Spinal cord (tissue), 10 donors: ENCODE measurements around the gene GABRG3. TPM values are rescaled to one million over a fixed set of nuclear protein-coding genes. Genes with fewer than 3 reads are reported as not detected.

ENCODE experiments used
- DNase-seq, 6 donors: peaks; one replicate each; pipeline versions ENCODE4 v3.0.0 to v3.0.0-alpha.2; 2013 to 2015; ENCODE audit warnings: low spot score in 6 of 6, low read depth in 4 of 6
- H3K27ac ChIP-seq: one replicate; pipeline ENCODE4 v1.5.1; 2013; ENCODE audit warnings: low read depth, low read length, control low read depth
- H3K27me3 ChIP-seq: one replicate; pipeline ENCODE4 v1.6.1; 2013; ENCODE audit warnings: low read length; ENCODE audit not compliant: control insufficient read depth, insufficient read depth
- H3K36me3 ChIP-seq: one replicate; pipeline ENCODE4 v1.6.1; 2013; ENCODE audit warnings: low read length; ENCODE audit not compliant: control insufficient read depth, insufficient read depth
- H3K4me1 ChIP-seq: one replicate; pipeline ENCODE4 v1.6.1; 2013; ENCODE audit warnings: low read length; ENCODE audit not compliant: control insufficient read depth, insufficient read depth
- H3K4me3 ChIP-seq: one replicate; pipeline ENCODE4 v1.5.1; 2013; ENCODE audit warnings: low read depth, low read length, control low read depth
- H3K9me3 ChIP-seq: one replicate; pipeline ENCODE4 v1.6.1; 2013; ENCODE audit warnings: low read length; ENCODE audit not compliant: control insufficient read depth, insufficient read depth
- WGBS: methylation state at CpG from one replicate; pipeline ENCODE4 v1.1.5; 2013; ENCODE audit warnings: missing lambda C conversion rate; ENCODE audit not compliant: insufficient coverage; 5-methylcytosine and 5-hydroxymethylcytosine counted together
- polyA plus RNA-seq, 2 donors: library from polyadenylated mRNA; unstranded; fragments of 120-200 nt; gene quantifications; one replicate each; pipeline ENCODE4 v1.2.1, GENCODE V29; 2013; ENCODE audit not compliant: insufficient read length in 2 of 2
- total RNA-seq, 2 donors: library from RNA; depleted of rRNA in 1 of 2; stranded (reverse); fragments of 120-200 nt in 1 of 2; fragments of >200 nt in 1 of 2; gene quantifications; one replicate each; pipeline versions ENCODE4 v1.2.3 to v1.2.4, GENCODE V29; 2013 to 2014
- donor health status: healthy.

Gene GABRG3
- total and polyA plus RNA-seq, 4 donors = 5.7 to 23.7 (median 10.4) TPM

DNA sequence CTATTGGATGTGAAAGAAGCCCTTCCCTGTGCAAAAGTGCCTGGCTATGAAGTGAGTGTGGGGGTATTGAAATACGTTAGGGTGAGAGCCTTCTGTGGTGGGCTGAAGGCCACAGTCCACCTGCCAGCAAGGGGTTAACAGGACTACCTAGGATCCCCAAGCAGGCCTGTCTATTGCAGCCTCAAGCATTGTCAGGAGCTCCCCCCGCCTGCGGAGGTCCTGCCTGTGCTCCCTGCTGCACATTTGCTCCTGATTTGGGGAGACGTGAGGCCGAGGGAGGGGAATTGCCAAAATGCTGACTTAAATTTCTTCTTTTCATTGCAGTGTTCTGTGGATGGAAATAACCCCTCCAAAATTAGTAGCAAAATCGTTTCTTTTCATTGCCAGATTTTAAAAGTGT is 56.2 kb downstream of the GABRG3 start:
- H3K4me3 ChIP-seq = no peak overlapping the region
- H3K9me3 ChIP-seq = no peaks in the 10 kb centered on the region
- no peaks in the 10 kb centered on the region for H3K36me3 ChIP-seq
- no peak for DNase-seq
- H3K27ac ChIP-seq = no peak overlapping the region
- H3K4me1 ChIP-seq = peaks cover 21% of the 10 kb centered on the region
- 62% methylated on average over 3 of the region's 6 CpGs for WGBS
- H3K27me3 ChIP-seq = no peaks in the 10 kb centered on the region

DNA sequence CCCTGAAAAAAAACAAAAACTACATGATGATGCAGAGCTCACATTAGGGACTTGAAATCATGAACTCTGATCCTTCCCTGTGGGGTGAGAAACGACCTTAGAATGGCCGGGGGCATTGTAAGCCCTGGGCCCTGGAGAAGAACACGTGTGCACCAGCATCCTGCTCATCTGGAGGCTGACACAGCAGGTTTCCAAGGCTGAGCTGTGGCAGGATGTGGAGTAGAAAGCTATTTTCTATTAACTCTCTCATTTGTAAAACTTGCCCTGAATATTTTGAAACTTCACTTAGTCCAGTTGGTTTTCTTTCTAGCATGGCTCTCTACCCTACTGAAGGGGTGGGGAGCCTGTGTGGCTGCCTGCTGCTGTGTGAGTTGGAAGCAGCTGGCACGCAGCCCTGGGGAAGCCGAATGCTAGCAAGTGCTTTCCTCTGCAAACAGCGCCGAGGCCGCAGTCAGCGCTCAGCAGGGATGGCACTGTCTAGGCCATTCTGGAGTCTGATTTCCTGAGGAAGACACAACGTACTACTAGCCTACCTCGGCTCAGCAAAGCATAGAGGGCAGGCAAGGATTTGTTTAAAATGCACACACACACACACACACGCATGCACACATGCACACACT is 58.0 kb downstream of the GABRG3 start:
- DNase-seq = peak in 5 of 6 donors; percentile 22 to 83 (median 48)

DNA sequence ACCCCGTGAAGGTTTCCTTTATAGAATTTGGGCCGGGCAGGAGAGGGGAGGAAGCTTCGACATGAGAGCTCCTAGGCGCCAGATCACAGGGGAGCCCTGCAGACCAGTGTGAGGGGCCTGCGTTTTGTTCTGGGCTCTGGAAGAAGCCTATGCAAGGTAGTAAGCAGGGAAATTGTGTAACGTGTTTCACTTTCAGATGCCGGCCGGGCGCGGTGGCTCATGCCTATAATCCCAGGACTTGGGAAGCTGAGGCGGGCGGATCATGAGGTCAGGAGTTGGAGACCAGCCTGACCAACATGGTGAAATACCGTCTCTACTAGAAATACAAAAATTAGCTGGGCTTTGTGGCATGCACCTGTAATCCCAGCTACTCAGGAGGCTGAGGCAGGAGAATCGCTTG is 65.2 kb downstream of the GABRG3 start:
- Histone ChIP-seq H3K36me3 (no peaks in the 10 kb centered on the region), H3K4me3 (no peak overlapping the region), H3K27me3 (no peaks in the 10 kb centered on the region), H3K9me3 (no peaks in the 10 kb centered on the region), H3K4me1 (peaks cover 12% of the 10 kb centered on the region), H3K27ac (no peak overlapping the region)
- 91% methylated on average over 10 of the region's 14 CpGs for WGBS
- DNase-seq = no peak

More for the DNA sequence above, 58.0 kb downstream of the GABRG3 start:
- Histone ChIP-seq H3K27ac (peak overlapping the region; percentile 2), H3K4me1 (peaks cover 21% of the 10 kb centered on the region), H3K9me3 (no peaks in the 10 kb centered on the region), H3K36me3 (no peaks in the 10 kb centered on the region), H3K4me3 (no peak overlapping the region), H3K27me3 (no peaks in the 10 kb centered on the region)
- WGBS = 16% methylated on average over 8 of the region's 12 CpGs

DNA sequence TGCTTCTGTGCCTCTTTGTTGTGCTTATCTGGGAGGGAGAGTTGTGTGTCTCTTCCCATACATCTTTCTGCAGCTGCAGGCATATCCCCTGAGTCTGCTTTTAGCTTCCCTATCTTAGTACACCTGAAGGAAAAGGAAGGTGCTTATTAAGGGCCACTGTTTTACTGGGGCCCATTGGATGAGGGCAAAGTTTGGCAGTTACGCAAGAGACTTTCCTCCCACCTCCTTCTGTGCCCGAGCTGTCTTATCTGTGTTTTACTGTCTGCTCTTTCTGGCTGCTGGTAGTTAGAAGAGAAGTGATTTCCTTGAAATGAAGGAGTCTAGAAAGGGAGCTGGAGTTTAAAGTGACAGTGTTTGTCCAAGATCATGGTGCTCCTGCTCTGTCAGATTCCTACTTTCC is 66.5 kb downstream of the GABRG3 start:
- Histone ChIP-seq H3K27me3 (no peaks in the 10 kb centered on the region), H3K4me1 (peaks cover 12% of the 10 kb centered on the region), H3K9me3 (no peaks in the 10 kb centered on the region), H3K4me3 (no peak overlapping the region), H3K36me3 (peaks cover 4% of the 10 kb centered on the region), H3K27ac (no peak overlapping the region)
- DNase-seq = no peak
- WGBS = no CpG with 5 or more reads among the region's 2 CpGs

DNA sequence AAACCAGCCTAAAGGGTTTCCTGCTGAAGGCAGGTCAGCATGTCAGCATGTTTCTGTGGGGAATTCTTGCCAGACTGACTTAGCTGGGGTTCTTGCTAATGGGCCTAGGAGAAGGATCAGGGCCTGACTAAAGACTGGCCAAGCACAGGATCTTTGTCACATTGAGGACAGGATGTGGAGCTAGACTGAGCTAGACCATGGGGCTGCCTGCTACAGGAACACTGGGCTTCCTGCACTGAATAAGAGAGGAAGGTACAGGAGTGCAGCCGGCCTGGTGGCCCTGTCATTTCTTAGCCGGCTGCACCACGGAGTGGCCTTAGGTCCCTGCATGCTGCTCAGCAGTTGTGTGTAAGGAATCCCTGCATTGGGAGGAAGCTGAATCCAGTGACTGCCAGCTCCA is 68.2 kb downstream of the GABRG3 start:
- no peak overlapping the region for H3K27ac ChIP-seq
- WGBS = 88% methylated on average over 3 of the region's 3 CpGs
- DNase-seq = no peak
- no peak overlapping the region for H3K4me3 ChIP-seq
- no peaks in the 10 kb centered on the region for H3K9me3 ChIP-seq
- H3K36me3 ChIP-seq = peaks cover 5% of the 10 kb centered on the region
- H3K4me1 ChIP-seq = peaks cover 12% of the 10 kb centered on the region
- H3K27me3 ChIP-seq = no peaks in the 10 kb centered on the region

DNA sequence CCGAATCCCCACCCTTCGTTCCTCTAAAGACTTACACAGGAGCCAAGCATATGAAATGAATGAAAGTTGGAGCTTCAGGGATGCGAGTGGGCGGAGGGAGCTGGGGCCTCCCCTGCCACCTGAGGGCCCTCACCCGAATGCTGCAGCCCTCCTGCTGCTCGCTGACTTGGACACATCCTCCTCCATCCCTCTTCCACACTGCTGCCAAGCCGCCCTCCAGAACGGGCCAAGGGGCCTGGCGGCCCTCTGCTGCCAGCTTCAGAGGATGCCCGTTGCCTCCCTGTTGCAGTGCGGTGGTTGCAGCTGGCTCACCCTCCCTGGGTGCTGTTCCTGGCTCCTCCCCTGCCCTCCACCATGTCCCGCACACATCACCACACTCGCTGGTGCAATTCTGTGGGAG is 71.2 kb downstream of the GABRG3 start:
- WGBS = 87% methylated on average over 9 of the region's 13 CpGs
- no peak overlapping the region for H3K27ac ChIP-seq
- peaks cover 5% of the 10 kb centered on the region for H3K36me3 ChIP-seq
- no peak overlapping the region for H3K4me3 ChIP-seq
- peaks cover 9% of the 10 kb centered on the region for H3K4me1 ChIP-seq
- no peaks in the 10 kb centered on the region for H3K9me3 ChIP-seq
- no peak for DNase-seq
- no peaks in the 10 kb centered on the region for H3K27me3 ChIP-seq

DNA sequence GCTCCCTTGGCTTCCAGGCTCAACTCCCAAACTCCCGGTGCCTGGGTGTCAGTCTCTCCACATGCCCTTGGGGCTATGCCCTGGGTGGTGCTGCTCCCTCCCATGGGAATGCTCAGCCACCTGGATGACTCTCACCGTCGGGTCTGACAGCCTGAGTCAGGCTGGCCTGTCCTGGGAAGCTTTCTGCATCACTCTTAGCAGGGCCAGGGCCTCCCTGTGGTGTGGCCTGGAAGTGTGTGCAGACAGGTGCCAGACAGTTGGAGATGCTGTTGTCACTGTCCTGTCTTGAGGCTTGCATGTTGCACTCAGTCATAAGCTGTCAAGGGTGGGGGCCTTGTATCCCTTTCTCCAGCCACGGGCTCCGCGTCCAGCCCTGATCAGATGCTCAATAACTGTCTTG is 71.7 kb downstream of the GABRG3 start:
- Histone ChIP-seq H3K36me3 (peaks cover 5% of the 10 kb centered on the region), H3K4me1 (peaks cover 9% of the 10 kb centered on the region), H3K27ac (no peak overlapping the region), H3K4me3 (no peak overlapping the region), H3K9me3 (no peaks in the 10 kb centered on the region), H3K27me3 (no peaks in the 10 kb centered on the region)
- WGBS = 91% methylated on average over 6 of the region's 6 CpGs
- no peak for DNase-seq

DNA sequence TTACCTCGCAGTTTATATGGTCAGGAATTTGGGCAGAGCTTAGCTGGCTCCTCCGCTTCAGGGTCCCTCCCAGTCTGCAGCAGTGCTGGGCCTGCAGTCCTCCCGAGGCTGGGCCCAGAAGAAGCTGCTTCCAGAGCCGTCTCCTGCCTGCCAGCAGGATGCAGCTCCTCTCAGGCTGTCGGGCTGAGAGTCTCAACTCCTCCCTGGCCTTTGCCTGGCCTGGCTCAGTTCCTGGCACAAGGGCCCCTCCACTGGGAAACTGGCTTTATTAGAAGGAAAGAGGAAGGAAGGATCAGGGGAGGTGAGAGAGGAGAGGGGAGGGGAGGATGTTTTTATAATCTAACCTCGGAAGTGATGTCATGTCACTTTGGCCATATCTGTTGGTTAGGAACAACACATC is 72.8 kb downstream of the GABRG3 start:
- peaks cover 9% of the 10 kb centered on the region for H3K4me1 ChIP-seq
- no peaks in the 10 kb centered on the region for H3K27me3 ChIP-seq
- 85% methylated on average over 6 of the region's 6 CpGs for WGBS
- H3K27ac ChIP-seq = no peak overlapping the region
- H3K4me3 ChIP-seq = no peak overlapping the region
- peaks cover 8% of the 10 kb centered on the region for H3K36me3 ChIP-seq
- no peak for DNase-seq
- no peaks in the 10 kb centered on the region for H3K9me3 ChIP-seq

DNA sequence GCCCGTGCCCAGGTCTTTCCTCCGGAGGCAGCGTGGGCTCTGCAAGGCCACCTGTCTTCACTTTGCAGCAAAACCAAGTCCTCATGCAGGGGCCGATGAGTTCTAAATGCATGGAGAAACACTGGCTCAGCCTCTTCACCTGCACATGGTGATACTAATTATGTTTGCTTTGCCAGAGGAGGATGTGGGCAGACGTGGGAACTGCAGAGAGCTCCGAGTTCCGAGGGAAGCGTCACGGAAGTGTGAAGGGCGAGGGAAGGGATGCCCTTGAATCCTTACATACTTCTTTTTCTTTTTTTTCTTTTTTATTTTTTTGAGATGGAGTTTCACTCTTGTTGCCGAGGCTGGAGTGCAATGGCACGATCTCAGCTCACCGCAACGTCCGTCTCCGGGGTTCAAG is 74.8 kb downstream of the GABRG3 start:
- H3K27ac ChIP-seq = no peak overlapping the region
- WGBS = 97% methylated on average over 4 of the region's 16 CpGs
- DNase-seq = no peak

DNA sequence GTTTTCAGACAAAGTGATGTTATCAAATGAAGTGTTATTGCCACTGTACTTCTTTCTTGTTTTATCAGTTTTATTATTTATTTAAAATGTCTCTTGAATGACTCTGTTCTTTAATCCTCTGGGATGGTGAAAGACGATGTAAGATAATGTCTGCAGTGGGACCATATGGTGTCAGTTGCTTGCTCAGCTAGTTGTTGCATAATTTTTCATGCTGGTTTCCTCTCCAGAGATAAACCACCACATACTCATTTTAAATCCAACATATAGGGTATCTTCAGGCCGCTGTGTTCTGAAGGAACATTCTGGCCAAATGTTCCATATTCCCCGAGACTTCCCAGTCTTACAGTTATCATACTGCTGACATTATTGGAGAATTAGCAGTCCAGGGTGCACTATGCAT is 75.9 kb downstream of the GABRG3 start:
- Histone ChIP-seq H3K9me3 (no peaks in the 10 kb centered on the region), H3K4me1 (no peaks in the 10 kb centered on the region), H3K4me3 (no peak overlapping the region), H3K27ac (no peak overlapping the region), H3K36me3 (peaks cover 8% of the 10 kb centered on the region), H3K27me3 (no peaks in the 10 kb centered on the region)
- peak in 2 of 6 donors; percentile 25 to 56 for DNase-seq
- WGBS = no CpG with 5 or more reads among the region's 3 CpGs

More for the DNA sequence above, 74.8 kb downstream of the GABRG3 start:
- Histone ChIP-seq H3K27me3 (no peaks in the 10 kb centered on the region), H3K4me1 (no peaks in the 10 kb centered on the region), H3K9me3 (no peaks in the 10 kb centered on the region), H3K4me3 (no peak overlapping the region), H3K36me3 (peaks cover 8% of the 10 kb centered on the region)
